Ramos (cell line): ENCODE data around the gene EED.
"Not testable (repeated sequence)": the region's sequence is repeated elsewhere in the genome, so short reads cannot be mapped to it uniquely, and the experiment has no call there.

ENCODE experiments used
- in situ Hi-C: fragments of 300-500 bp; cut with MboI; formaldehyde crosslinking; loops from one replicate; pipeline ENCODE4 v1.14.3; 2022; ENCODE audit warnings: low sequenced_read_pairs; ENCODE audit not compliant: unreplicated experiment

Gene EED

DNA sequence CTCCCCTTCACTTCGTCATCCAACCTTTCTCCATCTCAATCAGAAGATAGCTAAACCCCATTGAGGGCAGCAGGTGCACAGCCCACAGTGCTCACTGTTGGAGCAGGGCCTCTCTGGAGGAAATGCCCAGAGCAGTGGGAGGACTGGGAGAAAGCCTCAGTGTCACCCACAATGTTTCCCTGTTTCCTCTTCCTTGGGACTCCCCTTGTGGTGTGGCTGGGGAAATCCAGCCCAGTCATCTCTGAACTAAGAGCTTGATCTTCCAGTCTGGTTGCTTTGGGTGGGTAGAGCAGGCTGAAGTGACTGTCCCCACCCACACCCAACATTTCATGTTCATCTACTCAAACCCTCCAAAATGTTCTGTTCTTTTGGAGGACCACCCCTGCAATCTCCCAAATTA is 29.8 kb upstream of the EED start:
- in situ Hi-C loops, result no loop called here

GRCh38 chr11:86218125-86219084 is 26.1 kb upstream of the EED start:
- in situ Hi-C loops, result no loop called here

GRCh38 chr11:86219311-86220193 is 25.0 kb upstream of the EED start:
- in situ Hi-C loops, result no loop called here

GRCh38 chr11:86220653-86221052 is 23.9 kb upstream of the EED start:
- in situ Hi-C loops, result no loop called here

- in situ Hi-C loops, result no loop called here
Measured at GRCh38 chr11:86222081-86222480, 22.5 kb upstream of the EED start.

- in situ Hi-C loops, result not testable (repeated sequence)
Measured at GRCh38 chr11:86224575-86224974, 20.0 kb upstream of the EED start.

DNA sequence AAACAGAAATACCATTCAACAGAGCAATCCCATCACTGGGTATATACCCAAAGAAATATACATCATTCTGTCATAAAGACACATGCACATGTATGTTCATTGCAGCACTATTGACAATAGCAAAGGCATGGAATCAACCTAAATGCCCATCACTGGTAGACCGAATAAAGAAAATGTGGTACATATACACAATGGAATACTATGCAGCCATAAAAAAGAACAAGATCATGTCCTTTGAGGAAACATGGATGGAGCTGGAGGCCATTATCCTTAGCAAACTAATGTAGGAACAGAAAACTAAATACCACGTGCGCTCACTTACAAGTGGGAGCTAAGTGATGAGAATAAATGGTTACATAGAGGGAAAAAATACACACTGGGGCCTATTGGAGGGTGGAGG is 19.2 kb upstream of the EED start:
- in situ Hi-C loops, result not testable (repeated sequence)

GRCh38 chr11:86228269-86229038 is 16.1 kb upstream of the EED start:
- in situ Hi-C loops, result no loop called here

DNA sequence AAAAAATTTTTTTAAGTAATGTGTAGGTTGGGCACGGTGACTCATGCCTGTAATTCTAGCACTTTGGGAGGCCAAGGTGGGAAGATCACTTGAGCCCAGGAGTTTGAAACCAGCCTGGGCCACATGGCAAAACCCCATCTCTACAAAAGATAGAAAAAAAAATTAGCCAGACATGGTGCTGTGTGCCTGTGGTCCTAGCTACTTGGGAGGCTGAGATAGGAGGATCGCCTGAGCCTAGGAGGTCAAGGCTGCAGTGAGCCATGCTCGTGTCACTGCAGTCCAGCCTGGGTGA is 15.6 kb upstream of the EED start:
- in situ Hi-C loops, result not testable (repeated sequence)

- in situ Hi-C loops, result no loop called here
Measured at GRCh38 chr11:86230179-86230804, 14.3 kb upstream of the EED start.

GRCh38 chr11:86230921-86231434 is 13.6 kb upstream of the EED start:
- in situ Hi-C loops, result no loop called here

- in situ Hi-C loops, result no loop called here
Measured at GRCh38 chr11:86232556-86232955, 12.0 kb upstream of the EED start.

DNA sequence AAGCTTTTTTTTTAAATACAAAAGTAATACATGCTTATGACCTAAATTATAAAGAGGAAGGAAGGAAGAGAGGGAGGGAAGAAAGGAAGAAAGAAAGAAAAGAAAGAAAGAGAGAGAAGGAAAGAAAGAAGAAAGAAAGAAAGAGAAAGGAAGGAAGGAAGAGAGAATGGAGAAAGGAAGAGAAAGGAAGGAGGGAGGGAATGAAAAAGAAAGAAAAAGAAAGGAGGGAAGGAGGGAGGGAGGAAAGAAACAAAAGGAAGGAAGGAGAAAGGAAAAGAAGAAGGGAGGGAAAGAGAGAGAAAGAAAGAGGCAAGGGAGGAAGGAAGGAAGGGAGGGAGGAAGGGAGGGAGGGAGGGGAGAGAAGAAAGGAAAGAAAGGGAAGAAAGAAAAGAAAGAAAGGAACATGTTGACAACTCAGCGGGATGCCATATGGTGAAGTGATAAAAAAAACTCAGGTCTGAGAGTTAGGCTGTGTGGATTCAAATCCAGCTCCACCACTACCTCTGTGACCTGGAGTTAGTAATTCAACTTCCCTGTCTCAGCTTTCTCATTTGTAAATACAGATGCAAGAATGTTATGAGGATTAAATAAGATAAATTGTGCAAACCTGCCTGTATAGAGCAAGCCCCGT is 9.6 kb upstream of the EED start:
- in situ Hi-C loops, result no loop called here

DNA sequence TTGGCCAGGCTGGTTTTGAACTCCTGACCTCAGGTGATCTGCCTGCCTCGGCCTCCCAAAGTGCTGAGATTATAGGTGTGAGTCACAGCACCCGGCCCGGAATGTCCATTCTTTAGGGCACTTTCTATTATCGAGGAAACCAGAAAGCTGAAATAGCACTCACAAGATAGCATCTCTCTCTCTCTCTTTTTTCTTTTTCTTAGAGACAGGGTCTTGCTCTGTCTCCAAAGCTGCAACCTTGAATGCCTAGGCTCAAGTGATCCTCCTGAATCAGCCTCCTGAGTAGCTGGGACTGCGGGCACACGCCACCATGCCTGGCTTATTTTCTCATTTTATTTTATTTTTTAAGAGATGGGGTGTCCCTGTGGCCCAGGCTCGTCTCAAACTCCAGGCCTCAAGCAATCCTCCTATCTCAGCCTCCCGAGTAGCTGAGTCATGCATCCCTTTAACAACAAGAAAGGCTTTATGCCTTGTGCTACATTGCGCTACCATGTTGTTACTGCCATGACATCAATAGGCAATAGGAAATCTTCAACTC is 7.2 kb upstream of the EED start:
- in situ Hi-C loops, result no loop called here

DNA sequence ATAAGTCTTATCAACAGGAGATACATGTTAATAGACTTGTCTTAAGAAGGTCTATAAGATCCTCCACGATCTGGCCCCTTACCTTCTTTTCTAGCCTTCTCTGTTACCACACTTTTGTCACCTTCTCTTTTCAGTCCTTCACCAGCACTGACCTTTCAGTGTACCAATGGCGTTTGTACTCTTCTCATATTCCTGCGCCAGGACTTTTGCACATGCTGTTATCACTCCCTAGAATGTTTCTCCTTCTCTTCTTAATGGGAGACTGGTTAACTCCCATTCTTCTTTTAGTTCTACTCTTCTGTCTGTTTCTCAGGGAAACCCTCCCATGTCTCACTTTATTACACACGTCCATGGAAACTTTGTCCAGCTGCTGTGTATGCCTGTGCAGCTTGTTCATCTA is 4.4 kb upstream of the EED start:
- in situ Hi-C loops, result no loop called here

GRCh38 chr11:86241956-86242535 is 2.5 kb upstream of the EED start:
- in situ Hi-C loops, result no loop called here

- in situ Hi-C loops, result no loop called here
Measured at GRCh38 chr11:86243396-86243795, 1.2 kb upstream of the EED start.

DNA sequence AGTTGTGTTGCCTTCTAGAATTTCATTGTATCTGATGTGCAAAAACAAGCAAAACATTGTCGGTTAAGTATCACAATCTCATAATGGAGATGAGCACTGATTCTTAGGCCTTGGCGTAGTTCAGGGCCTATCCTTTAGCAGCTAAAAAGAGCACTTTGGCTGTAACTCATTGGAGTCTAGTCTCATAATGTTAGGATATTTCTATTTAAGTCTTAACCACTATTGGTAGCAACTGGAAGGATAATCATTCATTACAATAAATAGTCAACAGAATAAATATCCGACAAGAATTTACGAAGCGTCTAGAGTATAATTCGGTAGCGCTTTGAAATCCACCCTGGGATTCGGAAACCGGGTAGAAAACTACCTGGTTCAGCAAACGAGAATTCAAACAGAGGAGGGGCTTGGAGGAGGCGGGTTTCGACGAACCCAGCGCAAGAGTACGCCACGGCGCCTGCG is 461 bp upstream of the EED start:
- in situ Hi-C loops, result no loop called here
